Activated naive CD8-positive, alpha-beta T cell treated with anti-CD3 and anti-CD28 coated beads, Interleukin-2, amount 50 U/mL, for 24 hours (primary cell): ENCODE data around the gene TBC1D10B.

Experiments
- ATAC-seq: fragments of 150-1000 bp; cut with Tn5 transposase; one replicate; pipeline ENCODE4 v1.10.0; 2021
- DNase-seq: peaks from one replicate; pipeline ENCODE4 v3.0.0; 2021
- H3K27ac Mint-ChIP-seq: one replicate; pipeline ENCODE4 v1.8.0; 2021; ENCODE audit warnings: mild to moderate bottlenecking, mixed read lengths
- H3K27me3 Mint-ChIP-seq: one replicate; pipeline ENCODE4 v1.8.0; 2021; ENCODE audit warnings: mixed read lengths
- H3K36me3 Mint-ChIP-seq: one replicate; pipeline ENCODE4 v1.8.0; 2021; ENCODE audit warnings: low read depth, mixed read lengths
- H3K4me1 Mint-ChIP-seq: one replicate; pipeline ENCODE4 v1.8.0; 2021; ENCODE audit warnings: mixed read lengths
- H3K4me3 Mint-ChIP-seq: one replicate; pipeline ENCODE4 v1.8.0; 2021; ENCODE audit warnings: mild to moderate bottlenecking, moderate library complexity, mixed read lengths
- H3K9me3 Mint-ChIP-seq: one replicate; pipeline ENCODE4 v1.8.0; 2021; ENCODE audit warnings: mixed read lengths

Gene TBC1D10B

DNA sequence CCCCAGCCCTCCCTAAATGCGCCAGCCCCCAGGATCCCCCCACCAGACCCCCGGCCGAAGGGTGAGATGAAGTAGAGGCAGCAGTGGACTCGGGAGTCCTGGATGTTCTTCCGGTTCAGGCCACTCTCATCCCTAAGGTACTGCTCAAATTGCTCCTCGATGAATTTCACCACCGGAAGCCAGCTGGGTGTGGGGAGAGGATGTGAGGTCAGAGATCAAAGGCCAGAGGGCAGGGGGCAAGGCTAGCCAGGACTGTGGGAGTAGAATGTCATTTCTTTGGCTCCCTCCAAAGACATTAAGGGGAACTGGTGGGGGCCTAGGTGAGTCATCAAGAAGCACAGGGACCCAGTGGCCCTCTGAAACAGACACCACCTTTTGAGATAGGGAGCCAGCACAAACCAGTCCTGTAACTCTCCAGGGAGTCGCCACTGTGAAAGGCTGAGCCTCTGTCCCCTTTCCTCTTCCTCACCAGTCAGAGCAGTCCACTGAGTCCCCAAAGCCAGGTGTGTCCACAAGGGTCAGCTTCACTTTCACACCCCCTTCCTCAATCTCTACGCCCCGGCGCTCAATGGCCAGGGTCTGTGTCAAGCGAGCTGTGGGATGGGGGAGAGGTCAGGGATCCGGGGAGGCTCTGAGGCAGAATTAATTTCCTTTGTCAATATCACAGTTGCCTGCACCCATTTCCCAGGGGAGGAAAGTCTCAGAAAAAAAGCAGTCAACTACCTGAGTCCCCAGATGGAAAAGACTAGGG, 11.2 kb upstream of the TBC1D10B start:
- Mint-ChIP-seq H3K4me1 (peaks cover 60% of the 10 kb centered on the region), H3K27me3 (no peaks in the 10 kb centered on the region), H3K9me3 (no peaks in the 10 kb centered on the region), H3K27ac (peak overlapping the region; percentile 96), H3K4me3 (peak overlapping the region; percentile 90), H3K36me3 (peaks cover 20% of the 10 kb centered on the region)
- ATAC-seq (no peak), DNase-seq (no peak)

- no peak for ATAC-seq
- DNase-seq, result no peak
- Mint-ChIP-seq H3K4me3 (peak overlapping the region; percentile 90), H3K27me3 (no peaks in the 10 kb centered on the region), H3K27ac (peak overlapping the region; percentile 96), H3K9me3 (no peaks in the 10 kb centered on the region), H3K4me1 (peaks cover 62% of the 10 kb centered on the region), H3K36me3 (peaks cover 20% of the 10 kb centered on the region)
Observed at GRCh38 chr16:30380803-30381208, 10.5 kb upstream of the TBC1D10B start.

- ATAC-seq (no peak), DNase-seq (no peak)
- Mint-ChIP-seq H3K4me1 (peaks cover 62% of the 10 kb centered on the region), H3K9me3 (no peaks in the 10 kb centered on the region), H3K4me3 (peak overlapping the region; percentile 90), H3K36me3 (peaks cover 20% of the 10 kb centered on the region), H3K27ac (peak overlapping the region; percentile 96), H3K27me3 (no peaks in the 10 kb centered on the region)
Observed at GRCh38 chr16:30380072-30380802, 9.9 kb upstream of the TBC1D10B start.

DNA sequence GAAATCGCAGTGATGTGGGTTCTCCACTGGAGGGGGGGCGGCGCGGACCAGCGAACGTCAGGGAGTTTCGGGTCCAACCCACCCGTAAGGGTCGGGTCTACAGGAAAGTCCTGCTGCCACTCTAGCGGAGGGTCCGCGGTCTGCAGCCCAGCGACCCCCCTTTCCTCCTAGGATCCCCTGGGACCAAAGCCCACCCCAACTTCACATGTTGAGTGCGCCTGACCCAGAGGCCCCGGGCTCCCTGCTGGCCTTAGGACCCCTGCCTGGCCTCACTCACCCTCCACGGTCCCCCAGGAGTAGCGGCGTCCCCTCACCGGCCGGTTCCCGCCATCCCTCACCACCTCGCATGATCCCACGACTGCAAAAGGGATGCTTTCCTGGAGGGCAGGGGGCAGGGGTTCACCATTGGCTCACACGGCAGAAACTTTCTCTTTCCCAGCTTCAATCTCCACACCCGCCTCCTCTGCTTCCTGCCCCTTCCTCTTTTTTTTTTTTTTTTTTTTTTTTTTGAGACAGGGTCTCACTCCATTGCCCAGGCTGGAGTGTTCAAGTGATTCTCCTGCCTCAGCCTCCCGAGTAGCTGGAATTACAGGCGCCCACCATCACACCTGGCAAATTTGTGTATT, 9.0 kb upstream of the TBC1D10B start:
- peaks cover 60% of the 10 kb centered on the region for H3K4me1 Mint-ChIP-seq
- no peaks in the 10 kb centered on the region for H3K9me3 Mint-ChIP-seq
- no peak for ATAC-seq
- H3K27ac Mint-ChIP-seq, result peak overlapping the region; percentile 99
- H3K36me3 Mint-ChIP-seq, result peaks cover 20% of the 10 kb centered on the region
- DNase-seq, result no peak
- peak overlapping the region; percentile 92 for H3K4me3 Mint-ChIP-seq
- no peaks in the 10 kb centered on the region for H3K27me3 Mint-ChIP-seq

- peak; percentile 90 for ATAC-seq
- Mint-ChIP-seq H3K36me3 (peaks cover 20% of the 10 kb centered on the region), H3K4me1 (peaks cover 56% of the 10 kb centered on the region), H3K4me3 (peak overlapping the region; percentile 92), H3K27ac (peak overlapping the region; percentile 99), H3K9me3 (no peaks in the 10 kb centered on the region), H3K27me3 (no peaks in the 10 kb centered on the region)
- peak; percentile 100 for DNase-seq
Observed at GRCh38 chr16:30378236-30379157, 8.2 kb upstream of the TBC1D10B start.

DNA sequence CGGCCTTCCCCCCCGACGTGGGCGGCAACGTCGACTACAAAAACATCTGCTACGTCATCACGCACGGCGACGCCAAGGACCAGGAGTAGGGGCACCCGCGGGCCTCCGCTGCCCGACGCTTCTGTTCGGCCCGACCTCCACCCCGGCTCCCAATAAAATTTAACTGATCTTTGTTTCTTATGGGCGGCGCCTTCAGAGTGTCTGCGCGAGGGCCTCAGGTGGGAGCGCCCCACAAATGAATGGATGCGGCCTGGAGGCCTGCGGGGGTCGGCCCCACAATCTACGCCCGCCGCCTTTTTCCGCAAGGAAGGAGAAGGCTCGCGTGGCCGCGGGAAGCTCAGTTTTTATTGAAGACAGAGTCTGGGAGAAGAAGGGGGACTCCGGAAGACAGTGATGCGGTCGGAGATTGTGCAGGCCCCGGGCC, 7.5 kb upstream of the TBC1D10B start:
- DNase-seq, result peak; percentile 87
- Mint-ChIP-seq H3K4me3 (peak overlapping the region; percentile 92), H3K9me3 (no peaks in the 10 kb centered on the region), H3K27me3 (no peaks in the 10 kb centered on the region), H3K36me3 (peaks cover 20% of the 10 kb centered on the region), H3K4me1 (peaks cover 50% of the 10 kb centered on the region), H3K27ac (peak overlapping the region; percentile 99)
- ATAC-seq, result peak; percentile 38

DNA sequence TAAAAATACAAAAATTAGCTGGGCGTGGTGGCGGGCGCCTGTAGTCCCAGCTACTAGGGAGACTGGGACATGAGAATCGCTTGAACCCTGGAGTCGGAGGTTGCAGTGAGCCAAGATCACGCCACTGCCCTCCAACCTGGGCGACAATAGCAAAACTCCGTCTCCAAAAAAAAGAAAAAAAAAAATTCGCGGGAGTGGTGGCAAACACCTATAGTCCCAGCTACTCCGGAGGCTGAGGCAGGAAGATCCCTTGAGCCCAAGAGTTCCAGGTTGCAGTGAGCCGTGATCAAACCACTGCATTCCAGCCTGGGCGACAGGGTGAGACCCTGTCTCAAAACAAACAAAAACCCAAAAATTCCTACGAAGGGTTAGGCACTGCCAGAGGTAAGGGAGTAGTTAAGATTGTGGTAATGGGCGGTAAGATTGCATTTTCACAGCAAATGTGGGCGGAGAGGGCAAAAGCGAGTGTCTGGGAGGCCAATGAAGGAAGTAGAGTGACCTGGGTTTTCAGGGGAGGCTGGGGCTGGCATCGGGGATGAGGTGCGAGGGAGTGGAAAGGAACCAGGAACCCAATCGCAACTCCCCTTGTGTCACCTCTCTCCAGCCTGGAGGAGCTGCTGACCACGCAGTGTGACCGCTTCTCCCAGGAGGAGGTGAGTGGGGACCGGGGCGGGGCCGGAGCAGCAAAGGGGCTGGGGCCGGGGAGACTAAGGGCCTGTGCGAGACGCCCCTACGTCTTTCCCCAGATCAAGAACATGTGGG, 6.9 kb upstream of the TBC1D10B start:
- H3K27ac Mint-ChIP-seq, result peak overlapping the region; percentile 99
- no peaks in the 10 kb centered on the region for H3K27me3 Mint-ChIP-seq
- no peak for DNase-seq
- peaks cover 20% of the 10 kb centered on the region for H3K36me3 Mint-ChIP-seq
- H3K9me3 Mint-ChIP-seq, result no peaks in the 10 kb centered on the region
- H3K4me3 Mint-ChIP-seq, result peak overlapping the region; percentile 92
- H3K4me1 Mint-ChIP-seq, result peaks cover 45% of the 10 kb centered on the region
- ATAC-seq, result no peak

DNA sequence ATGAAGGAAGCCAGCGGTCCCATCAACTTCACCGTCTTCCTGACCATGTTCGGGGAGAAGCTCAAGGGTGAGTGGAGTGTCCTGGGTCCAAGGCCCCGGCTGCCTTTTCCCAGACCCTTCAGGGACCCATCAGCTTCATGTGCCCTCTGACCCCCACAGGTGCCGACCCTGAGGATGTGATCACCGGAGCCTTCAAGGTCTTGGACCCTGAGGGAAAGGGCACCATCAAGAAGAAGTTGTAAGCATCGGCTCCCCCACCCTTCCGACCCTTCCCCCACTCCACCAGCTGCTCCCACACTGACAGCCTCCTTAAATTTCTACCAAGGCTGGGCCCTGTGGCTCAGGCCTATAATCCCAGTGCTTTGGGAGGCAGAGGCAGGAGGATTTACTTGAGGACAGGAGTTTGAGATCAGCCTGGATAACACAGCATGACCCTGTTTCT, 6.2 kb upstream of the TBC1D10B start:
- ATAC-seq (no peak), DNase-seq (no peak)
- Mint-ChIP-seq H3K27me3 (no peaks in the 10 kb centered on the region), H3K4me3 (no peak overlapping the region), H3K27ac (peak overlapping the region; percentile 99), H3K9me3 (no peaks in the 10 kb centered on the region), H3K4me1 (peaks cover 48% of the 10 kb centered on the region), H3K36me3 (peaks cover 20% of the 10 kb centered on the region)

- H3K27ac Mint-ChIP-seq, result no peak overlapping the region
- DNase-seq (no peak), ATAC-seq (no peak)
- no peak overlapping the region for H3K4me3 Mint-ChIP-seq
- peaks cover 48% of the 10 kb centered on the region for H3K4me1 Mint-ChIP-seq
- no peaks in the 10 kb centered on the region for H3K9me3 Mint-ChIP-seq
- peaks cover 17% of the 10 kb centered on the region for H3K36me3 Mint-ChIP-seq
- H3K27me3 Mint-ChIP-seq, result no peaks in the 10 kb centered on the region
Observed at GRCh38 chr16:30375864-30376263, 5.6 kb upstream of the TBC1D10B start.

DNA sequence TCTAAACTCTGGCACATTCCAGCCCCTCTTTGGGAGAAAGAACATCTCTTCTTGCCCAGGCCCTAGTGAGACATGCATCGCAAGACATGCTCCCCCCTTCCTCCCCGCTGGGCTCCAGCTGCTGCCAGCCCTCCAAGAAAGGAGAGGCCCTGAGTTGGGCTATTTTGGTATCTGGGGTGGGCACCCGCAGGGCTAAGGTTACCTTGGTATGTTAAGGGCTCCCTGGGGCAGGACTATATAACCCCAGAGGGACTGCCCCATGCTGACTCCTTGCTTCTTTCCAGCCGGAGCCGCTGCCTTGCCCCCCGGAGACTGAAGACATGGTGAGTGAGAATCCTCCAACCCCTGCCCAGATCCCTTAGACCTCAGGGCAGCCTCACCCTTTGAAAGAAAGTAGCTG, 4.2 kb upstream of the TBC1D10B start, which contains the start of gene MYL11:
Gene MYL11, plus strand, starts transcription at position 265 of the 400 bp plus-strand sequence. Its CDS starts 56 bp downstream, at position 321.
- H3K4me1 Mint-ChIP-seq, result peaks cover 42% of the 10 kb centered on the region
- DNase-seq (no peak), ATAC-seq (no peak)
- peak within 1 kb of the TSS; percentile 65 for H3K27ac Mint-ChIP-seq
- no peaks in the 10 kb centered on the region for H3K9me3 Mint-ChIP-seq
- peaks cover 4% of the 10 kb centered on the region for H3K27me3 Mint-ChIP-seq
- peaks cover 12% of the 10 kb centered on the region for H3K36me3 Mint-ChIP-seq
- H3K4me3 Mint-ChIP-seq, result no peak within 1 kb of the TSS

- Mint-ChIP-seq H3K27me3 (peaks cover 4% of the 10 kb centered on the region), H3K9me3 (no peaks in the 10 kb centered on the region), H3K4me3 (no peak overlapping the region), H3K36me3 (peaks cover 7% of the 10 kb centered on the region), H3K27ac (peak overlapping the region; percentile 47), H3K4me1 (peaks cover 35% of the 10 kb centered on the region)
- ATAC-seq (no peak), DNase-seq (no peak)
Observed at GRCh38 chr16:30372725-30373124, 2.4 kb upstream of the TBC1D10B start.

- Mint-ChIP-seq H3K27me3 (peaks cover 4% of the 10 kb centered on the region), H3K27ac (peak overlapping the region; percentile 97), H3K4me1 (peaks cover 35% of the 10 kb centered on the region), H3K36me3 (peaks cover 10% of the 10 kb centered on the region), H3K9me3 (no peaks in the 10 kb centered on the region), H3K4me3 (peak overlapping the region; percentile 84)
- ATAC-seq, result no peak
- no peak for DNase-seq
Observed at GRCh38 chr16:30372038-30372712, 1.9 kb upstream of the TBC1D10B start.
